Ishikawa (cell line): Measurements from ENCODE around the gene HS3ST4.

Experiments used
- CEBPB ChIP-seq: IDR thresholded peaks from 2 replicates; pipeline ENCODE4 v1.6.1; 2012
- CREB1 ChIP-seq: IDR thresholded peaks from 2 replicates; pipeline ENCODE4 v1.6.1; 2012; ENCODE audit warnings: low read depth
- EP300 ChIP-seq: IDR thresholded peaks from 2 replicates; pipeline ENCODE4 v1.6.1; 2012; ENCODE audit warnings: borderline replicate concordance
- FOXM1 ChIP-seq: IDR thresholded peaks from 2 replicates; pipeline ENCODE4 v1.6.1; 2012; ENCODE audit warnings: low read depth, borderline replicate concordance
- RAD21 ChIP-seq: IDR thresholded peaks from 2 replicates; pipeline ENCODE4 v1.6.1; 2012; ENCODE audit warnings: low read depth
- TAF1 ChIP-seq: IDR thresholded peaks from 2 replicates; pipeline ENCODE4 v1.6.1; 2012; ENCODE audit warnings: low read depth, mild to moderate bottlenecking
- YY1 ChIP-seq: IDR thresholded peaks from 2 replicates; pipeline ENCODE4 v1.6.1; 2012; ENCODE audit warnings: low read depth

DNA sequence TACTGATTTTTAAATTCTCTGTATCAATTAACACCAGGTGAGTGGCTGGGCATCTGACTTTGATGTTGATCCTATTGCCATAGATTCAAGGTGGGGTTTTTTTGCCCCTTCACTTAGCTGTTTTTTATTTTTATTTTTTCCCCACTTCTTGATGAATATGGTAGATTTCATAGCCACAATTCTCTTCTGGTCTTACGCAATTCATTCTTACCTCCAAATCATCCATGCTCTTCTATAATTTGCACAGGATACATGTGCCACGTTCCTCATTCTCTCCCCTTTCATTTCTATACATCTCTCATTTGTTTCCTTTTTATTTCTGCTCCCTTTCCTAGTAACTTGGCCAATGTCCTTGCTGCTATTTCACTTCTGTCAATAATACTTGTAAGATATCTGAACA is 14.9 kb upstream of the HS3ST4 start:
- TF ChIP-seq TAF1, result no peak
- no peak for TF ChIP-seq RAD21
- no peak for TF ChIP-seq EP300
- TF ChIP-seq FOXM1, result no peak
- no peak for TF ChIP-seq YY1
- no peak for TF ChIP-seq CREB1
- TF ChIP-seq CEBPB, result no peak
